HepG2 (cell line): ENCODE measurements around the gene MRM2. TPM values are rescaled to one million over a fixed set of nuclear protein-coding genes. Genes with fewer than 3 reads are reported as not detected.

ENCODE experiments used
- ATAC-seq: fragments of 200-7000 bp; cut with Tn5 transposase; 3 replicates; pipeline ENCODE4 v1.9.1; 2020; ENCODE audit warnings: mild to moderate bottlenecking, moderate library complexity
- BruUV-seq: library from RNA; stranded (reverse); fragments of 400-500 nt; replicated peaks from 2 replicates; lab custom pipeline; 2021; lab: Mats Ljungman, UMichigan
- CTCF ChIA-PET: fragments of 300-600 bp; formaldehyde crosslinking; extraction: SDS; loops from one replicate; lab custom pipeline; 2021; ENCODE audit warnings: low total read pairs, inconsistent platforms, low intra/inter-chr PET ratio; lab: Yijun Ruan, JAX
- POLR2A ChIA-PET: fragments of 350-600 bp; sonication (Branson Sonifier 250); formaldehyde crosslinking; loops from one replicate; lab custom pipeline; 2020; ENCODE audit warnings: antibody characterized with exemption, inconsistent platforms; lab: Yijun Ruan, JAX
- DNase-seq: peaks from one replicate; pipeline ENCODE4 v3.0.0-alpha.2; 2015; ENCODE audit warnings: low spot score
- FAIRE-seq: peaks from 3 replicates; lab custom pipeline; 2011; peaks lifted over from hg19 to GRCh38; lab: Jason Lieb, UNC
- H2AFZ ChIP-seq: one replicate; pipeline ENCODE4 v1.6.1; 2011; ENCODE audit warnings: low read length, inconsistent platforms
- H3K27ac ChIP-seq: fragments of 300-600 bp; 3 replicates; pipeline ENCODE4 v1.8.0; 2011; ENCODE audit warnings: mixed run types, mild to moderate bottlenecking, mixed read lengths, low read length, inconsistent platforms; ENCODE audit not compliant: insufficient read depth; ENCODE audit errors: extremely low read length
- H3K27me3 ChIP-seq, 2 experiments: fragments of 200-600 bp in 1 of 2; 2 replicates in 1 of 2; 3 replicates in 1 of 2; pipeline versions ENCODE4 v1.6.0 to v1.8.0; 2011; ENCODE audit warnings: low read length in 2 of 2, mild to moderate bottlenecking in 2 of 2, moderate library complexity in 2 of 2, inconsistent platforms in 1 of 2; ENCODE audit not compliant: insufficient read depth in 2 of 2, control insufficient read depth in 1 of 2
- H3K36me3 ChIP-seq, 2 experiments: fragments of 200-600 bp in 1 of 2; replicated peaks in 1 of 2; 2 replicates in 1 of 2; 3 replicates in 1 of 2; pipeline versions ENCODE4 v1.5.1 to v1.8.0; 2011; ENCODE audit warnings: low read length in 2 of 2, inconsistent platforms in 1 of 2; ENCODE audit not compliant: insufficient read depth in 2 of 2, control insufficient read depth in 1 of 2
- H3K4me1 ChIP-seq: 2 replicates; pipeline ENCODE4 v1.5.1; 2012; ENCODE audit warnings: low read length, inconsistent platforms; ENCODE audit not compliant: insufficient read depth
- H3K4me2 ChIP-seq: 2 replicates; pipeline ENCODE4 v1.6.0; 2011; ENCODE audit warnings: low read depth, low read length, inconsistent platforms
- H3K4me3 ChIP-seq, 3 experiments: fragments of 200-600 bp in 1 of 3; sonication (generic), shearing (Covaris generic) in 1 of 3; replicated peaks in 1 of 3; 2 replicates each; pipeline ENCODE4 v1.5.1; 2011 to 2016; ENCODE audit warnings: low read length in 3 of 3, inconsistent platforms in 2 of 3, low read depth in 2 of 3, mild to moderate bottlenecking in 2 of 3, control low read depth in 1 of 3, mixed read lengths in 1 of 3; ENCODE audit not compliant: insufficient read depth in 1 of 3
- H3K79me2 ChIP-seq: one replicate; pipeline ENCODE4 v1.6.1; 2011; ENCODE audit warnings: low read length, inconsistent platforms; ENCODE audit not compliant: insufficient read depth
- H3K9ac ChIP-seq: 2 replicates; pipeline ENCODE4 v1.6.0; 2011; ENCODE audit warnings: mild to moderate bottlenecking, low read depth, low read length, inconsistent platforms; ENCODE audit not compliant: insufficient read depth
- H3K9me3 ChIP-seq: 2 replicates; pipeline ENCODE4 v1.5.1; 2012; ENCODE audit warnings: mild to moderate bottlenecking, low read length
- H4K20me1 ChIP-seq: 2 replicates; pipeline ENCODE4 v1.6.0; 2011; ENCODE audit warnings: inconsistent platforms, mild to moderate bottlenecking, low read length, moderate library complexity; ENCODE audit not compliant: insufficient read depth
- MBNL3 ChIP-seq: fragments of 250-450 bp; sonication (Bioruptor Pico); conservative IDR thresholded peaks from 2 replicates; pipeline ENCODE4 v1.8.0; 2022; ENCODE audit warnings: mild to moderate bottlenecking, inconsistent platforms
- NFATC3 ChIP-seq: sonication (generic); formaldehyde crosslinking; IDR thresholded peaks from 2 replicates; pipeline ENCODE4 v1.5.1; 2020; ENCODE audit warnings: mild to moderate bottlenecking, missing genetic modification reagents
- RFX5 ChIP-seq: IDR thresholded peaks from 2 replicates; pipeline ENCODE4 v1.6.1; 2011; ENCODE audit warnings: low read depth, low read length, improper control_type of control experiment
- ZNF121 ChIP-seq: sonication (generic); formaldehyde crosslinking; IDR thresholded peaks from 2 replicates; pipeline ENCODE4 v1.5.0; 2020; ENCODE audit warnings: mild to moderate bottlenecking, missing genetic modification reagents
- WGBS: methylation state at CpG from one replicate; pipeline ENCODE4 v1.1.6; 2017; ENCODE audit warnings: low lambda C conversion rate; 5-methylcytosine and 5-hydroxymethylcytosine counted together
- in situ Hi-C: cut with HindIII; loops from 2 replicates; pipeline ENCODE4 v1.10.0; 2017; ENCODE audit warnings: low pct_unique_long_range_greater_than_20kb; ENCODE audit not compliant: extremely low pct_ligation_motif_present
- intact Hi-C: fragments of 100-400 bp; cut with micrococcal nuclease; formaldehyde crosslinking; loops from one replicate; pipeline ENCODE4 v1.10.0; 2022; ENCODE audit not compliant: unreplicated experiment
- polyA plus RNA-seq, 8 experiments: library from polyadenylated mRNA; depleted of rRNA in 3 of 8; stranded (reverse) in 7 of 8; unstranded in 1 of 8; fragments of >200 nt; fragmentation: Illumina TruSeq in 4 of 8; extraction: Trizol in 4 of 8; gene quantifications; 2 replicates each; pipeline versions ENCODE4 v1.2.1 to v1.2.3, GENCODE V29; 2011 to 2016; ENCODE audit warnings: low read depth in 4 of 8, missing spikeins in 1 of 8, mixed read lengths in 1 of 8; ENCODE audit not compliant: insufficient read depth in 1 of 8
- total RNA-seq, 5 experiments: library from RNA; depleted of rRNA; stranded (reverse); fragments of >200 nt; fragmentation: Illumina TruSeq; extraction: Trizol; gene quantifications; 2 replicates each; pipeline ENCODE4 v1.2.3, GENCODE V29; 2016; ENCODE audit warnings: low read depth in 1 of 5
- TF ChIP-seq, protein P1 (sequence below): sonication (generic); formaldehyde crosslinking; IDR thresholded peaks from 2 replicates; pipeline ENCODE4 v1.4.0; 2020; ENCODE audit warnings: missing genetic modification reagents
- TF ChIP-seq, protein P2 (sequence below): sonication (generic); formaldehyde crosslinking; IDR thresholded peaks from 2 replicates; pipeline ENCODE4 v1.8.0; 2022; ENCODE audit warnings: mild to moderate bottlenecking, missing genetic modification reagents, moderate library complexity

MRM2 gene
- total and polyA plus RNA-seq, 2 of the 13 experiments (the other 11 are each of a cell fraction or from before 2014, with no cell fraction given) = 13.2 to 34.2 TPM

DNA sequence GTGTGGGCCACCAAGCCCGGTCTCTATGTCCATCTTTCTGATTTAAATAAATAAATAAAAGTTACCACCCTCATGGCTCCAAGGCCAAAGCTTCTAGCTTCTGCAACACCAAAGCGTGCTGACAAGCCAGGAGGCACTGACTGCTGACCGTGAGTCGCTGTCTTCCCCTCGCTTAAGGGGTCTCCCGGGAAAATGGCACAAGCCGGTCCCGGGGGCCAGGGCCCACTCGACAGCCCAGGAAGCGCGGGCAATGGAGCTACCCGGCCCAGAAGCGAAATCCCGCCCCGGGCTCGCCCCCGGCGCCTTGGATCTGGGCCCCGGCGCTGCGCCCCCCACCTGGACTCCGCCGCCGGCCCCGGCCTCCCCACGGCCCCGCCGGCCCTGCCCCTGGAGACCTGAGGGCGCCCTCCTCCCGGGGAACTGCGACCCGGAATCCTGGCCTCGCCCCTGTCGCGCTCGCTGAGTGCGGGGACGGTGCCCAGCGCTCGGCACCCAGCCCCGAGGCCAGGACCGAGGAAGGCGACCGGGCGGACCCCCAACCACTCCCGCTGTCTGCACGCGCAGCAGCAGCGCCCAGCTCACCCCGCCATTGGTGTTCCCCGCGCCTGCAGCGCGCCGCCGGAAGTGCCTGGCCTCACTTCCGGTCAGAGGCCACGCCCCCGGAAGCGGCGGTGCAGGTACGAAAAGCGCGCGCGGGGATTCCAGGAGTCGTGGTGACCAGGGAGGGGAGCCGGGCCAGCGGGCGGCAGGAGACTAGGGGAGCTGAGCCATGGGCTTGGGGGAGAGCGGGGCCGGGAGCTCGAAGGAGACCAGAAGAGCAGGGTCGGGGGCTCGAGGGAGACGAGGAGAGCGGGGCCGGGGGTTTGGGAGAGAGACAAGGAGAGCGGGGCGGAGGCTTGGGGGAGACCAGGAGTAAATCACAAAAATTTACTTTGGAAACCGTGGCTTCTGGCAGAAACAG lies at the start of gene MRM2, which contains the start of gene NUDT1 (continued):
- TF ChIP-seq, protein P1, sequence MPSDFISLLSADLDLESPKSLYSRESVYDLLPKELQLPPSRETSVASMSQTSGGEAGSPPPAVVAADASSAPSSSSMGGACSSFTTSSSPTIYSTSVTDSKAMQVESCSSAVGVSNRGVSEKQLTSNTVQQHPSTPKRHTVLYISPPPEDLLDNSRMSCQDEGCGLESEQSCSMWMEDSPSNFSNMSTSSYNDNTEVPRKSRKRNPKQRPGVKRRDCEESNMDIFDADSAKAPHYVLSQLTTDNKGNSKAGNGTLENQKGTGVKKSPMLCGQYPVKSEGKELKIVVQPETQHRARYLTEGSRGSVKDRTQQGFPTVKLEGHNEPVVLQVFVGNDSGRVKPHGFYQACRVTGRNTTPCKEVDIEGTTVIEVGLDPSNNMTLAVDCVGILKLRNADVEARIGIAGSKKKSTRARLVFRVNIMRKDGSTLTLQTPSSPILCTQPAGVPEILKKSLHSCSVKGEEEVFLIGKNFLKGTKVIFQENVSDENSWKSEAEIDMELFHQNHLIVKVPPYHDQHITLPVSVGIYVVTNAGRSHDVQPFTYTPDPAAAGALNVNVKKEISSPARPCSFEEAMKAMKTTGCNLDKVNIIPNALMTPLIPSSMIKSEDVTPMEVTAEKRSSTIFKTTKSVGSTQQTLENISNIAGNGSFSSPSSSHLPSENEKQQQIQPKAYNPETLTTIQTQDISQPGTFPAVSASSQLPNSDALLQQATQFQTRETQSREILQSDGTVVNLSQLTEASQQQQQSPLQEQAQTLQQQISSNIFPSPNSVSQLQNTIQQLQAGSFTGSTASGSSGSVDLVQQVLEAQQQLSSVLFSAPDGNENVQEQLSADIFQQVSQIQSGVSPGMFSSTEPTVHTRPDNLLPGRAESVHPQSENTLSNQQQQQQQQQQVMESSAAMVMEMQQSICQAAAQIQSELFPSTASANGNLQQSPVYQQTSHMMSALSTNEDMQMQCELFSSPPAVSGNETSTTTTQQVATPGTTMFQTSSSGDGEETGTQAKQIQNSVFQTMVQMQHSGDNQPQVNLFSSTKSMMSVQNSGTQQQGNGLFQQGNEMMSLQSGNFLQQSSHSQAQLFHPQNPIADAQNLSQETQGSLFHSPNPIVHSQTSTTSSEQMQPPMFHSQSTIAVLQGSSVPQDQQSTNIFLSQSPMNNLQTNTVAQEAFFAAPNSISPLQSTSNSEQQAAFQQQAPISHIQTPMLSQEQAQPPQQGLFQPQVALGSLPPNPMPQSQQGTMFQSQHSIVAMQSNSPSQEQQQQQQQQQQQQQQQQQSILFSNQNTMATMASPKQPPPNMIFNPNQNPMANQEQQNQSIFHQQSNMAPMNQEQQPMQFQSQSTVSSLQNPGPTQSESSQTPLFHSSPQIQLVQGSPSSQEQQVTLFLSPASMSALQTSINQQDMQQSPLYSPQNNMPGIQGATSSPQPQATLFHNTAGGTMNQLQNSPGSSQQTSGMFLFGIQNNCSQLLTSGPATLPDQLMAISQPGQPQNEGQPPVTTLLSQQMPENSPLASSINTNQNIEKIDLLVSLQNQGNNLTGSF (CRISPR knock-in tag) = no peak
- TF ChIP-seq RFX5 = peak; percentile 56; the same call in 1 of the 2 replicates
- TF ChIP-seq, protein P2, sequence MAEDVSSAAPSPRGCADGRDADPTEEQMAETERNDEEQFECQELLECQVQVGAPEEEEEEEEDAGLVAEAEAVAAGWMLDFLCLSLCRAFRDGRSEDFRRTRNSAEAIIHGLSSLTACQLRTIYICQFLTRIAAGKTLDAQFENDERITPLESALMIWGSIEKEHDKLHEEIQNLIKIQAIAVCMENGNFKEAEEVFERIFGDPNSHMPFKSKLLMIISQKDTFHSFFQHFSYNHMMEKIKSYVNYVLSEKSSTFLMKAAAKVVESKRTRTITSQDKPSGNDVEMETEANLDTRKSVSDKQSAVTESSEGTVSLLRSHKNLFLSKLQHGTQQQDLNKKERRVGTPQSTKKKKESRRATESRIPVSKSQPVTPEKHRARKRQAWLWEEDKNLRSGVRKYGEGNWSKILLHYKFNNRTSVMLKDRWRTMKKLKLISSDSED = no peak

DNA sequence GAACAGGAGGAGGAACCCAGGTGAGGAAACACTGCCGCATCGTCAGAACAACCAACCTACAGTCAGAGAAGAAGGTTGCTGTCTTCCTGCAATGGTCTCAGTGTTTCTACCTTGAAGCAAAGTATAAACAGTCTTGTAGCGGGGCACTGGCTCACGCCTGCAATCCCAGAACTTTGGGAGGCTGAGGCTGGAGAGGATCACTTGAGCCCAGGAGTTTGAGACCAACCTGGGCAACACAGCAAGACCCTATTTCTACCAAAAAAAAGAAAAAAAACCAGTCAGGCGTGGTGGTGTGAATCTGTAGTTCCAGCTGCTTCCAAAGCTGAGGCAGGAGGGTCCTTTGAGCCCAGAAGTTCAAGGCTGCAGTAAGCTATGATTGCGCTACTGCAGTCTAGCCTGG lies 48.9 kb upstream of the MRM2 start:
- ATAC-seq (no peak), FAIRE-seq (no peak), DNase-seq (no peak)
- in situ Hi-C loops (no loop called here), intact Hi-C loops (no loop called here)
- ChIA-PET POLR2A (no interaction called here), CTCF (no interaction called here)
- Histone ChIP-seq H4K20me1 (no peaks in the 10 kb centered on the region), H3K27ac (no peak overlapping the region), H3K9me3 (no peaks in the 10 kb centered on the region), H2AFZ (no peak overlapping the region), H3K27me3 (no peaks in the 10 kb centered on the region), H3K9ac (no peak overlapping the region), H3K79me2 (peaks cover 17% of the 10 kb centered on the region), H3K4me3 (no peak overlapping the region), H3K4me2 (no peak overlapping the region), H3K4me1 (peaks cover 4% of the 10 kb centered on the region; the same call in 1 of the 2 replicates), H3K36me3 (no peaks in the 10 kb centered on the region; a peak in 1 of 5 replicates)
- WGBS = 95% methylated on average over 6 of the region's 6 CpGs
- TF ChIP-seq NFATC3 = no peak
- no peak for TF ChIP-seq MBNL3
- TF ChIP-seq ZNF121 (CRISPR knock-in tag) = peak; percentile 63
- no TSS peak for BruUV-seq
